Activated T-cell treated with anti-CD3 and anti-CD28 coated beads, Interleukin-2, amount 50 U/mL, for 48 hours (primary cell): Measurements from ENCODE around the gene ACVR1.
"Not testable (repeated sequence)": the region's sequence is repeated elsewhere in the genome, so short reads cannot be mapped to it uniquely, and the experiment has no call there.

Source experiments
- DNase-seq, 2 experiments: peaks; one replicate each; pipeline ENCODE4 v3.0.0-alpha.2; 2020

ACVR1 gene

DNA sequence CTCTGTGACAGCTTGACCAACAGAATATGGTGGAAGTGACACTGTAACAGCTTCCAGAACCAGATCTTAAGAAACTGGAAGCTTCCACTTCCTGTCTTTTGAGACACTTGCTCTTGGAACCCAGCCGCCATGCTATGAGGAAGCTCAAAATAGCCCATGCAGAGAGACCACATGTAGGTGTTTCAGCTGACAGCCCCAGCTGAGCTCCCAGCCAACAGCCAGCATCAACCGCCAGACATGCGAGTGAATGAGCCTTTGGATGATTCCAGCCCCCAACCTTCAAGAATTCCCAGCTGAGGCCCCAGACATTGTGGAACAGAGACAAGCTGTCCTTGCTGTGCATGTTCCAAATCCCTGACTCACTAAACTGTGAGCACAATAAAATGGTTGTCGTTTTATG lies 27.9 kb downstream of the ACVR1 start:
- DNase-seq: no peak

DNA sequence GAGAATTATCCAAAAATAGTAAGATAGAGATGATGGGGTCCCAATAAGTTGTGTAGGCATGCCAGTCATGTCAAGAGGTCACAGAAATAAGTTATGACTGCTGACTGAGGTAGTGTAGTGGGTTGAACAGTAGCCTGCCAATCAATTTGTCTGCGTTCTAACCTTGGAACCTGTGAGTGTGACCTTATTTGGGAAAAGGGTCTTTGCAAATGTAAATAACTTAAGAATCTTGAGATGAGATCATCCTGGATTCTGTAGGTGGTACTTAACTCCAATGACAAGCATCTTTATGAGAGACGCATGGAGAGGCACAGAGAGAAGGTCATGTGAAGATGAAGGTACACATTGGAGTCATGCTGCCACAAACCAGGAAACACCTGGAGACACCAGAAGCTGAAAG lies 31.0 kb downstream of the ACVR1 start:
- no peak for DNase-seq

DNA sequence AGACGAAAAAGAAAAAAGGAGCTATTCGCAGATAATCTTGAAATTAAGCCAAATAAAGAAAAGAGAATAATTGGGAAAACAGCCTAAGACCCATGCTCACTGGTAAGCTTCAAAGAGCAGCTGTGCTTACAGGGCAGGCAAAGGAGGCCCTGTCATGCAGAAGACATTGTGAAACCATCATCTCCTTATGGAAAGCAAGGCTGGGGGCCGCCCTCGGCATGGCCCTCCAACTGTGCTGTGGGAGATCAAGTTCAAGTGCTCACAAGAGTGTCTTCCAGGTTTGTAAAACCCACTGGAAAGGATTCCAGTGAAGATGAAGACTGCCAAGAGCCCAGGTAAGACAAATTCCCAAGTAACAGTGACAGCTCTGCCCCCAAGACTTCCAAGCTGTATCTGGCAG lies 32.2 kb downstream of the ACVR1 start:
- no peak for DNase-seq

DNA sequence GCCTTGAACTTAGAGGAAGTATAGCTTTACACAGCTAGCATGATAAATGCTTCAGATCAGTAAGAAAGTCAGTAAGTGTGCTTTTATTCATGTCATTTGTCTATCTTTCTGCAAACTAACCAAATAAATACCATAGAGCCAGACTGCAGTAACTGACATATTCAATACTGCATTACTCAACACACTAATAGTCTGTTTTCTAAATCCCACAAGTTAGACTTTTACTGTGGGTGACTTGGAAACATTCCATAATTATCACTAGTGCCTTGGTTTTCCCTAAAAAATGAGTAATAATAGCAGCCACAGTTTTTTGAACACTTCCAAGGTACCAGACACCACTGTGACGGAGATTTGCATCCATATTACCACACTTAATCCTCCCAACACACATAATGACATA lies 33.0 kb downstream of the ACVR1 start:
- no peak for DNase-seq

DNA sequence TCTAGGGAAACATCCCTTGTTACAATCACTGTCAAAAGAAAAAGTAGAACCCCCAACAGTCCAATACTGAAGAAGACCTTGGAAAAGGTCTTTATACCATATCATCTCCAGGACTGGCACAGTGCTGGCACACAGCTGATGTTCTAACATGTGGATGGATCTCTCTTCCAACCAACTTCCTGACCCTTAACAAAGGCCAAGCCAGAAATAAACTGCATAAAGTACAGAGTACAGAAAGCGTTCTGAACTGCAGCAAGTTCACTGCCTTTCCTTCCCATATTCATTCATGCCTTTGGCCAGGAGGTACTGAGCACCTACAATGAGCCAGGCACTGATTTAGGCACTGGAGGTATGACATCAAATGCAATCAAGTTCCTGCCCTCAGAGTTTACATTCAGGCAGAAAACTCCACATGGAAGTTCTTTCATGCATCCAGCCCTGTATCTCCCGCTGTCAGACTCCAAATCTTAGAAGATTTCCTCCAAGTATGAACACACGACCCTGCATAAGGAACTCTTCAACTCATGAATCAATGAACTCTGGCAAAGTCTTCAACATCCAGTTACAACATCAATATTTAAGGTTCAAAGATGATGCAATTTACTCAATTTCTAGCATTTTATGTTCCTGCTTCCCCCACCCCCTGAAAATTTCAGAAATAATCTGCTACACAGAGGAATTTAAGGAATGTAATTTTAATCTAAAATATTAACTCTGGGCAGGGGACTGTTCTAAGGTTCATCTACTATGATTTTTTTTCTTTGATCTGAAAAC lies 33.8 kb downstream of the ACVR1 start:
- no peak for DNase-seq

DNA sequence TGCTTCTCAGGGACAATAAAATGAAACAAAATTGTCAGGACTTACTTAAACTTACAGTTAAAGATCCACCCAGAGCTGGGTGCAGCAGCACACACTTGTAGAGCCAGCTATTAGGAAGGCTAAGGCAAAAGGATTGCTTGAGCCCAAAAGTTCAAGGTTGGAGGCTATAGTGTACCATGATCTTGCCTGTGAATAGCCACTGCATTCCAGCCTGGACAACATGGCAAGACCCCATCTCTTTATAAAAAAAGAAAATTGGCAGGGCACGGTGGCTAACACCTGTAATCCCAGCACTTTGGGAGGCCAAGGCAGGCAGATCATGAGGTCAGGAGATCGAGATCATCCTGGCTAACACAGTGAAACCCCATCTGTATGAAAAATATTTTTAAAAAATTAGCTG lies 34.6 kb downstream of the ACVR1 start:
- no peak for DNase-seq

DNA sequence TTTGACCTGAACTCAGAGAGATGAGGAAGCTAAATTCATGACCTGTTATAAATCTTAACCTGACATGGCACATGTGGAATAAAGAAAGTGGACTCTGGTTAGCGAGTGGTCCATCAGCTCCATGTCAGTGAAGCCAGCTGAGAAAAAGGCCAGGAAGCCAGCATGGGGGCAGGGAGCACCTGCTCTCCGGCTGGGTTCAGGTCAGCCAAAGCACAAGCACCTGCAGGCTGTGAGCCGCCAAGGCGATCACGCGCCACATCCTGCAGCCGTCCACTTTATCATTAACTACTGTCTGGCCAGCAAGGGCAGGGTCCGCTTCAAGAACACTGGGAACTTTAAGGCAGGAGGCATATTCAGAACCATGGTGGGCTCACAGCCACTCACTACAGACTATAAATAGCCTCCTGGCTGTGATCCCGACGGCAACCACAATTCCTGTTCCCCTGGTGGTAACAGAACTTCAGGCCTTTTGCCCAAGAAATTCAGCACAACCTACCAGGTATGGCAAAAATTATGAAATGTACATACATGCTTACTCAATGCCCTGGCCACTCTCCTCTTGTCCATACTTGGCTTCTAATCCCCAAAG lies 35.5 kb downstream of the ACVR1 start:
- DNase-seq: no peak

DNA sequence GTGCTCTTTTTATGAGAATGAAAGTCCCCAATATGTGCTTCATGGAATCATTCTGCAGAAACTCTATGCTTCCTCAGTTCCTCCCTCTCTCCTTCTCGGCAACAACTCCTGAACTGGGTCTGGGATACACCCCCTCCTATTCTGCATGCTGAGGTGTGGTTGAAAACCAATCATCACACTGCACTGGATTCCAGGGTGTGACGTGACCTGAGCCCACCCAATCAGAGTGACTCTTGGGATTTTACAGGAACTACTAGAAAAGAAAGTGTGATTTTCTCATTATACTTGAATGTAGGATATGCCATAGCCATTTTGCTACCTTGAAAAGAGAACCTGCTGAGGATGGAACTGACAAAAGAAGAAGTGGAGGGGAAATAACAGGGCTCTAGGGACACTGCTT lies 36.3 kb downstream of the ACVR1 start:
- no peak for DNase-seq

DNA sequence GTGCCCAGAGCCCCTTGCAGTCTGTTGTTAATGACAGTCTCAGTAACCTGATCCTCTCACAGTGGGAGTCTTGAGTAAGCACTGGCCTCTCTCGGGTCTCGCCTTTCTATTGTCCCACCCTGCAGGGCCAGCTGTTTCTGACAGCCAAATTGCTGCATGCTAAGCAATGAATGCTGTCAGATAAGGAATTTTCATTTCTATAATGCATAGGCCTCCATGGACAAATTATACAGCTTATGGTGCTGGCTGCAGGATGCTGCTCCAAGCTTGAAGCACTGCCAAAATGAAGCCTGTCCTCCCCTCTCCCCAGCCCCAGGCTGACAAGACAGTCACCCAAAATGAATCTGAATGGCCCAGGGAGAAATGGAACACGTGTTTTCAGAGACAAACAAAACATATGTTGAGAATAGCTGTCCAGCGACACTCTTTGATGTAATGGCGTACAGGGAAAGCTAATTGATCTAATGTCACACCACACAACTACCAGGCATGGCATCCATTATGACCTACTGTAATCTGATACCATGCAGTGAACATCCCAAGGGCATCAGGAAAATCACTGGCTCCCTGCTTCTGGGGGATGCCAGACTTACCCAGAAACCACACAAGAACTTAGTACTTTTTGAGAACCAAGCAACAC lies 36.8 kb downstream of the ACVR1 start:
- no peak for DNase-seq

DNA sequence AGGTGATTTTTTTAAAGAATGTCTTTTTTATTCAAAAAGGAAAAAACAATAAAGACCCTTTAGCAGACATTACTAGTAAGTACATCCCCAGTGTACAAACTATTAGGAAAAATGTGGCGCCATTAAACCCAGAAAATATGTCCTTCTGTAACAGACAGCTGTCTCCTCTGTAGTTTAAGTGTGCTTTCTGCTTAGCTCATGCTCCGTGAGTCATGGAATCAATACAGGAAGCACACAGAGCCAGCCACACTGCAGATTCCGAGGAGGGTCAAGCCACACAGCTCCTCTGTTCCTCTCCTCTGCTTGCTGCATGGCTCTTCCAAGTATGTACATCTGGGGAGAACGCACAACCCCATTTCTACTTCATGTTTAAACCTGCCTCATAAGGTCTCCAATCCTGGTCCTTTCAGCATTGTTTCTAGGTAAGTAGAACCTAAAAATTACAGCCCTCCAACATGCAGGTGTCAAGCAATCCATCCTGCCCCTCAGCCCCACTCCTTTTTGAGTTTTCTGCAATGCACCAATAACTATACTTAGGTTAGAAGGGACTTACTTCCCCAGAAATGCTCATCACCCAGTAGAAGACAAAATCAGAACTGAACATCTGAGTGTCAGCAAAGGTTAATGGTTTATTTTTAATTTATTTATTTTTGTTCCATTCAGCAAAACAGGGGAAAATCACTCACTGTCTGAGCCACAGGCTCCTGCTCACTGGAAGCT lies 37.5 kb downstream of the ACVR1 start:
- DNase-seq: peak; percentile 34 to 43

DNA sequence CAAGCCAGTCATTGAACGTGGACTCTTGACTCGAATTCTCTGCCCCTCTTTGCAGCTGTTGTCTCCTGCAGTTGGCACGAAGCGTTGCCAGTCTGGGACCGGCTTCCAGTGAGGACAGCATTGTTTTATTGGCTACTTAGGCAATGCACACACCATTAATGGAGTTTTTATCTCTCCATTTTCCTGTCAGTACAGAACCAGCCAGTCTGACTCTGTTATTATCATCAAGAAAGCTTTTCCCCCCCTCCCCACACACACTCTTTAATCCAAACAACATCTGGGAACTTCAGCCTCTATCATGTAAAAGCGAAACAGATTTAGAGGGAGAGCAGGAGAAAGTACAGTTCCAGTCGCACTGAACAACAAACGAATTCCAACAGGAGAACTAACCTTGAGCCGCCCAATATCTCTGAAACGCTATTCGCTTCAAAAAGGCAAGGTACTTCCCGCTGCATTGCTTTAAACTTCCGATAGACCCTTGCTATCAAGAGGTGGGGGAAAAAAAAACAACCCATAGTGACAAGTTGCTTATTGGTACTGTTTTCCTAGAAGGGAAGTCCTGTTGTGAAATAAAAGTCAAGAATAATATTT lies 38.2 kb downstream of the ACVR1 start:
- no peak for DNase-seq

DNA sequence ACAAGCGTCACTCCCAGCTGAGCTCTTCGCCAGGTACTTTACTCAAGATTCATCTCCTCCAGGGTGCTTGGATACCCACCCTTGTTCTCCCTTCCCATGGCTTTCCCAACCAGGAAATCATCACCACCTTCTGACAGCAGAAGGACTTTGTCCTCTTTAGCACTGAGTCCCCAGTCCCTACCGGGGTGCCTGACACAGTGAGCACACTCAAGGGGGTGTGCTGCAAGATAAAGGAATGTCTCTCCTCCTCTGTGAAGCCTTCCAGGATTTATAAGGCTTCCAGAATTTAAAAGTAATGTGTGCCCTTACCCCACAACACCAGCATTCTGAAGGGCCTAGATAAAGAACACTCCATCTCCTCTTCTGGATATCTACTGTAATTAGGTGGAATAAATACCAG lies 39.6 kb downstream of the ACVR1 start:
- DNase-seq: no peak

DNA sequence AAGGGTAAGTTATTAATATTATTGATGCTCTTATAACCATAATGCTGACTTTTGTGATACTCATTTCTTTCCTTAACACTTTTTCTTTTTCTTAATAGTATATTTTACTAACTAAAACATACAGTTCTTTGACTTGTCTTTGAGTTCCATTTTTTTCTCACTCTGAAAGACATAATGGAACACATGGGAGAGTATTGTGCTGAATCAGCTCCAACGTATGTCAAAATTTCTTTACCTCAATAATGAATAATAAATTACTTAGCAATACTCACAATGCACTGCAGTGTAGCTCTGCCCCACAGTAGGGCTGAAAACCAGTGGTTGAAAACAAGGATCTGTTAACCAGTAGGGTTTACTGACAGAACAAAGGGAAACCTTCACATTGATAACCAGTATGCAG lies 40.7 kb downstream of the ACVR1 start:
- no peak for DNase-seq

DNA sequence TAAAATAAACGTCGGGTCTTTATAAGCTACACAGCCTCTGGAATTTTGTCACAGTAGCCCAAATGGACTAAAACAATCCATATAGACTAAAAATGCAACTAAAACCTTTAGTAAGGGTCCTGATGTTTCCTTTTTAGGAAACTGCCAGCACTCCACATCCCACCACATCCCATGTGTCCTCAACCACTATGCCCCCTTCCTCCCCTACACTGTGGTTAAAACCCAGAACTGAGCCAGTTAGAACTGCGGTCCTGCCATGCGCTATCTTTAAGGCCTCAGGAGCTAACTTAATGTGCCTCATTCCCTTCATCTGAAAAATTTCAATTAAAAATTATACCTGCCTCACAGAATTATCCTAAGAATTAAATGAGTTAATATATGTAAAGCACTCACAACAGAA lies 41.1 kb downstream of the ACVR1 start:
- DNase-seq: no peak

DNA sequence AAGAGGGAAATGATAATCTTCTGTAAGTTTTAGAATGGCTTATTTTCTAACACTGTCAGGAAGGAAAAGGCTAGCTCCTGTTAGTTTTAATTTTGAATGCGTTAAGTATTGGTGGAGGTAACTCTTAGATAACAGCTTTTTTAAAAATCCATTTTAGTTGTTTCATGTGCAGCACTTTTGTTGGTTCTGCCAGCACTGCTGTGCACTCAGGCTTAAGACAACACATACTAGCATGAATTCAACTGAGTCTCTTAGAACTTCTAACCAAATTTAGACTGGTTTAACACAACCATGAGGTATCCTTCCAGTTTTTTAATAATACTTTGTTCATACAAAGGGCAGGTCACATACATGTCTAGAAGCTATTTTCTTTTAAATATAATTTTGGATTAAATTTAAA lies 42.4 kb downstream of the ACVR1 start:
- DNase-seq: no peak

DNA sequence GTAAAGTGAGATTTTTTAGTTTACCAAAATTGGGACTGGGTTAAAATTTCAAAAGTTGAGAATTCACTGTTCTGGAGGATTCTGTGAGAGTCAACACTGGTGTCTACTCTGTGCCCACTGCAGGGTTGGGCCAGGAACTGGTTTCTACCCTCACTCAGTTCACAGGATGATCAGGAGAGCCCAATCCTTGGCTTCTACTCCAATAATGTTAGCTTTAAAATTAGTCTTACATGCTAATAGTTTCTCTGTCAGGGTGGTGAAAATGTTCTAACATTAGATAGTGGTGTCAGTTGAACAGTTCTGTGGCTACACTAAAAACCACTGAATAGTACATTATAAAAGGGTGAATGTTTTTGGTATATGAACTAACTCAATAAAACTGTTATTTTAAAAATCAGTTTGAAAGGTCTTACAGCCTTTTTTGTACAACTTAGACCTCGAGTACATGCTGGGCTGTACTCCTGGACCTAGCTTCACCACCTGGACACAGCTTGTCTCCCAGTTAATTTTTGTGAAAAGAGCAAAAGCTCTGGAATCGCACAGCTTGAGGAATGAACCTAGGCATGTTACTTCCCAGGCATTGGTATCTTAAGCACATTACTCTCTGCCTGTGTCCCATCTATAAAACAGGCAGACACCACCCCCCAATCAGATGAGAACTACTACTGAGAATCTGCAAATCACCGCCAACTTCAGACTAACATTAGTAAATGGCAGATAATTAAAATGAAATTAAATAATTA lies 44.4 kb downstream of the ACVR1 start:
- DNase-seq: no peak

DNA sequence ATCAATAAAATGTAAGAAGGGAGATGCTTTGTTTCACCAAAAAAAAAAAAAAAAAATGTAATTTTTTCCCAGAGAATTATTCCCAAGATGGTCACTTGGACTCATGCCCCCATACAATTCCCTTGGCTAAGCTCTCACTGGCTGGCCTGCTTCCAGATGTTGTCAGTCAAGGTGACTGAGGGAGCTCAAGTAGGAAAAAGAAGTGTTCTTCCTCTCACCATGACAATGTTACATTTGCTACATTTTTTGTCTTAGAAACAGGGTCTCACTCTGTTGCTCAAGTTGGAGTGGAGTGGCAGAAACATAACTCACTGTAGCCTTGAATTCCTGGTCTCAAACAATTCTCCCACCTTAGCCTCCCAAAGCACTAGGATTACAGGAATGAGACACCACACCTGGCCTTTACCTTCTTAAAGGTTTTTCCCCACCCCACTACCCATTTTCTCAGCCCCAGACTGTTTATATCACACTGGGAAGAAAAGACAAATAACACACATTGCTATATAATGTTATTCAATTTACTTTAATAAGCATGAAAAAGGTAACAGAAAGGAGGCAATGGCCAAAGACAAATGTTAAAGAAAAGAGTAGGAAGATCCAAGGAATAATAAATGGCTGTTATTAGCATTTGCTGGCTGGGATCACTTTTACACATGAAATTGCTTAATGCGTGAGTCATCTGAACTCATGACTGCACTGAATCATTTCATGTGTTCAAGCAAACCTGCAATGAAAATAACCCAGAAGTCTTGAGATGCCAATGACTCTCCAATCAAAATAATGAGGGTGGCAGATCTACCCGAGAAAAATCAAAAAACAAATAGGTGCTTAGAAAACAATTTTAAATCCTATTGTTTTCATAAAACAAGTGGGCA lies 45.2 kb downstream of the ACVR1 start:
- DNase-seq: no peak

DNA sequence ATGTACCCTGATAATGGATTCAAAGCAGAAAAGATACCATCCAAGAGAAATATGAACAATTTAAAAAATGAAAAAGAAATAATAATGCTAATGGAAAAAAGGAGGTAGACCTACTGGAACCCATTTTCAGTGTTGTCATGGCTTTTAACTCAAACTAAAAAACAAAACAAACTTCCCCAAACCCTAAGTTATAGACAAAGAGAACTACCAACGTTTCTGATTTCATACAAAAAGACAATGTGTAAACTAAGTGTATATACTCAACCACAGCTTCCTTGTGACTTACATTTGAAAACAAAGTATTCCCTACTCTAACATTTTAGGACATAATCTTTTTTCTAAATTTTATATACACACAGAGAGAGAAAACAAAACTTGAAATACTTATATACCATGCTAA lies 45.9 kb downstream of the ACVR1 start:
- DNase-seq: no peak

DNA sequence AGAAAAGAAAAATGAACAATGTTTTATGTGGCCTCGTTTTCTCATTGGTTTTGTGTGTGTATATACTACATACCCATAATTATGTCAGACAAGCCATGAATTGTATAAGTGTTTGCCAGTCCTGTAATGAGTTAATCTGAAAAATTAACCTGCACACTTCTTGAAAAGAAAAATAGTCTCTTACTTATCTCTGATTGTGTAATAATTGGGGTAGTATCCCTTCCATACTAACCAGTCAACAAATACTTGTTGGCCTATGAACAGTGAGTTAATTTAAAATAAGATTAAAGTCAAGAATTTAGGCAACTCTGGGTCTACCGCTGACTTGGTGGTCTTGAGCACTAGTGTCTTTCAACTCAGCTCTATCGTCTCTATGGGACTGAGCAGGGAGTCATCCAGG lies 48.8 kb downstream of the ACVR1 start:
- DNase-seq: no peak

DNA sequence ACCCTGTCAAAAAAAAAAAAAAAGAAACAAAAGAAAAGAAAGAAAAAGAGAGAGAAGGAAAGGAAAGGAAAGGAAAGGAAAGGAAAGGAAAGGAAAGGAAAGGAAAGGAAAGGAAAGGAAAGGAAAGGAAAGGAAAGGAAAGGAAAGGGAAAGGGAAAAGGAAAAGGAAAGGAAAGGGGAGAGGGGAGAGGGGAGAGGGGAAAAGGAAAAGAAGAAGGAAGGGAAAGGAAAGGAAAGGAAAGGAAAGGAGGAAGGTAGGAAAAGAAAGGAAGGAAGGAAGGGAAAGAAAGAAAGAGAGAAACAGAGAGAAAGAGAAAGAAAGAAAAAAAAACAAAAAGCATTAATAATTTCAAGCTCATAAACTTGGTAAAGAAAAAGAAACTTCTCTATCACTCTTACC lies 49.5 kb downstream of the ACVR1 start:
- DNase-seq: not testable (repeated sequence)

DNA sequence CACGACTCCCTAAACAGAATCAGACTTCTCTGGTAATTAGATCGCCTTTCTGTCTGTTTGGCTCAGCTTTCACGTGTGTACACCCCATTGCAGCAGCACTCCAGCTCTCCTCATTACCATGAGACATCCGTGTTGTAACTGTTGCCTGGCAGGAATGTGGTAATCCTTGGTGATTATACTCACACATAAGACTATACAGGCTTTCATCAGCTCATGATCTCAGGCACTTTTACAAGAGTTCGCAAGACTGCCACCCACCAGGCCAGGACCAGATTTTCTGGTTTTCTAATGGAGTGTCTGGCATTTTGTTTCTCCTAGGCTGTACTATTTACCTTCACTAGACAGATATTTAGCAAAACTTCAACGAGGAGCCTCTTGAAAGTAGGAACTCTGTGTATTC lies 50.2 kb downstream of the ACVR1 start:
- no peak for DNase-seq

DNA sequence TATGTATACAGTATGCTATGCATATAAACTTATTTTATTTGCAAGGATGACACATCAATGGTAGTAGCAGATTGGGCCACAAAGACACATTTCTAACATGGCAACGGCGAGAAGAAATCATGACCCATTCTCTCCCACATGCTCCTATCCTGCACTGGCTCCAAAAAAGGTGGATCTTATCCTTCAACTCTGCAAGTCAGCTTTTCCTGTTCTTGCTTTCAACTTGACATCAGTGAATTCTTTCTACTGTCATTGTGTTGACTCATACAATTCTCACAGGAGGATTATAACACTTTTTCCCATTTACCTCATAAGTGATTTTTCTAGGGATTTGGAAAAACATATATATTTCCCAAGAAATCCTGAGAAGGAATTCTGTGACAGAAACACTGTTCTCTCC lies 53.1 kb downstream of the ACVR1 start:
- DNase-seq: no peak
